GM21528 (cell line): Measurements from ENCODE around the gene TMEM234.
"Not testable (repeated sequence)": the region's sequence is repeated elsewhere in the genome, so short reads cannot be mapped to it uniquely, and the experiment has no call there.

Source experiments
- ATAC-seq: cut with Tn5 transposase; IDR thresholded peaks from one replicate; pipeline ENCODE4 v1.9.1; 2021; ENCODE audit warnings: mild to moderate bottlenecking, moderate library complexity; ENCODE audit not compliant: unreplicated experiment, low FRiP score

Gene TMEM234

GRCh38 chr1:32221980-32222755 is at the start of gene TMEM234, which contains the start of gene EIF3I:
TSS of gene TMEM234 (minus strand) at chr1:32222353. CDS start at chr1:32222322, 31 bp downstream.
TSS of gene EIF3I (plus strand) at chr1:32222407. CDS start at chr1:32222442, 35 bp downstream.
- ATAC-seq, result peak; percentile 88

- no peak for ATAC-seq
Observed at GRCh38 chr1:32269744-32270143, 47.6 kb upstream of the TMEM234 start.

GRCh38 chr1:32266921-32267591 is 44.9 kb upstream of the TMEM234 start:
- no peak for ATAC-seq

- no peak for ATAC-seq
Observed at GRCh38 chr1:32265846-32266245, 43.7 kb upstream of the TMEM234 start.

GRCh38 chr1:32263744-32264143 is 41.6 kb upstream of the TMEM234 start:
- ATAC-seq, result no peak

- not testable (repeated sequence) for ATAC-seq
Observed at GRCh38 chr1:32263236-32263593, 41.1 kb upstream of the TMEM234 start.

GRCh38 chr1:32257227-32257508 is 35.0 kb upstream of the TMEM234 start:
- no peak for ATAC-seq

GRCh38 chr1:32256473-32257226 is 34.5 kb upstream of the TMEM234 start:
- ATAC-seq, result no peak

GRCh38 chr1:32255072-32256071 is 33.2 kb upstream of the TMEM234 start:
- no peak for ATAC-seq

GRCh38 chr1:32250893-32251716 is 29.0 kb upstream of the TMEM234 start, which contains the start of gene LCK:
TSS of gene LCK (plus strand) at chr1:32251265. CDS start at chr1:32274330, 23,065 bp downstream.
- peak; percentile 31 for ATAC-seq

GRCh38 chr1:32249831-32250525 is 27.8 kb upstream of the TMEM234 start:
- ATAC-seq, result peak; percentile 54

- peak; percentile 26 for ATAC-seq
Observed at GRCh38 chr1:32247983-32248889, 26.1 kb upstream of the TMEM234 start.

- no peak for ATAC-seq
Observed at GRCh38 chr1:32247452-32247851, 25.3 kb upstream of the TMEM234 start.

- ATAC-seq, result no peak
Observed at GRCh38 chr1:32246888-32247273, 24.7 kb upstream of the TMEM234 start, which contains the start of gene FAM167B. TSS of gene FAM167B (plus strand) at chr1:32247222. CDS start at chr1:32247422, 200 bp downstream.

GRCh38 chr1:32242341-32242851 is 20.2 kb upstream of the TMEM234 start:
- no peak for ATAC-seq

- ATAC-seq, result no peak
Observed at GRCh38 chr1:32241001-32241763, 19.0 kb upstream of the TMEM234 start.
